COLO829 (cell line): ENCODE data around the gene TSPOAP1.
A peak's percentile ranks its signal among the peaks of the same experiment; 100 is the strongest.

Experiments
- DNase-seq: peaks from one replicate; pipeline ENCODE4 v3.0.0; 2012; ENCODE audit warnings: low spot score

TSPOAP1 gene

DNA sequence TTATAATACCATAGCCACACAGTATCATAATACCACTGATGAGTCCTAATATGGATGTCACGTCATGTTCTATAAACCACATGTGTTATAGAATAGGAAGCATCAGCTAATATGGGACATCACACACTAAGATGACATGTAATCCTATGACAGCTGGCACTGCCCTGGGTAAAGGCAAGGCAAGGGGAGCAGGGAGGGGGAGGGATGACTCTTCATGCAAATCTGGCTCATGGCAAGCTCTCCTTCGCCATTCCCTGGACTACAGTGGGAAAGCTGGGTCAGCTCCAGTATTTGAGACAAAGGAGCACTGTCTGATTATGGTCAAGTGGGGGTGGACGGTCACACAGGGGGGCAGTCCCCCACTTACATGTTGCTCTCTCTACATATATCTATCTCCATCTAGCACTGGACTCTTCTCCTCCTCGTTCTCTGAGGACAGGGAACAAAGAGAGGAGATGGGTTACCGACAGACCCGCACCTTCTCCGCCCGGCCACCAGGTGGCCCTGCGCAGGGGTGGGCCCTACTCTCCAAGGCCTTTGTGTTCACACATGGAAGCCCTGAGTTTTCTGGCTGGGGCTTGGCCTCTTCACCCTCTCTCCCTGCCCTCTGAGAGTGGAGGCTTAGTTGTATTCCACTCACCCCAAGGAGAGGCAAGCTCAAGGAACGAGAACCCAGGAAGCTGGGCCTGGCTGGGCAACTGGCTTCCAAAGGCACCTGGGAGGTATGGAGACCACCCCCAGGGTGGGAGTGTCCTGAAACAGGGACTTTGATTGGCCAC, 24.4 kb downstream of the TSPOAP1 start:
- DNase-seq = peak; percentile 86

GRCh38 chr17:58302919-58303585, 25.5 kb downstream of the TSPOAP1 start:
- no peak for DNase-seq

- no peak for DNase-seq
Measured at GRCh38 chr17:58302171-58302918, 26.2 kb downstream of the TSPOAP1 start.

- DNase-seq = no peak
Measured at GRCh38 chr17:58301504-58302150, 27.0 kb downstream of the TSPOAP1 start.

DNA sequence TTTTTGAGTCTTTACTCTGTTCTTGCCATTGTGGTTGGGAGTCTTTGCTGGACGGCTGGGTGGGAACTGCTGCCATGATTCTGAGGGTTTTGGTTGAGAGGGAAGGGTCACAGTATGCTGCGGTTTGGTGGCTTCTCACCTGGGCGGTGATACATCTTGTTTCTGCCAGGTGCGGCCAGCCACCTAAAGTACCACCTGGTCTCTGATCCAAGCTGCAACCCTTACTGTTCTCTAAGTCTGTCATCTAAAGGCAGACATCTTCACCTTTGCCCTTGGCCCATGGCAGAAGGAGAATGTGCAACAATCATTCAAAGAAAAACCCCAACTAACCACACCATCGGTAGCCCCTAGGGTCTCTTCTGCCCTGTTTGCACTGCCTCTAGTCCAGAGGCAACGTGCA, 28.3 kb downstream of the TSPOAP1 start:
- no peak for DNase-seq

- DNase-seq = no peak
Measured at GRCh38 chr17:58294034-58294433, 34.6 kb downstream of the TSPOAP1 start.

DNA sequence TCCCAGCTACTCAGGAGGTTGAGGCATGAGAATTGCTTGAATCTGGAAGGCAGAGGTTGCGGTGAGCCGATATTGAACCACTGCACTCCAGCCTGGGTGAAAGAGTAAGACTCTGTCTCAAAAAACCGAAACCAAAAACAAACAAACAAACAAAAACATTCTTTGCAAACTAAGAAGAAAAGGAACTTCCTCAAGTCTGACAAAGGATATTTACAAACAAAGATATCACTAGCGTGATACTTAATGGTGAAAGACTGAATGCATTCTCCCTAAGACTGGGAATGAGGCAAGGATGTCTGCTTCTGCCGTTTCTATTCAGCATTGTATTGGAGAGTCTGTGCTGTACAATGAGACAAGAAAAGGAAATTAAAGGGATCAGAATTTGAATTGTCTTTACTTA, 37.3 kb downstream of the TSPOAP1 start:
- no peak for DNase-seq

DNA sequence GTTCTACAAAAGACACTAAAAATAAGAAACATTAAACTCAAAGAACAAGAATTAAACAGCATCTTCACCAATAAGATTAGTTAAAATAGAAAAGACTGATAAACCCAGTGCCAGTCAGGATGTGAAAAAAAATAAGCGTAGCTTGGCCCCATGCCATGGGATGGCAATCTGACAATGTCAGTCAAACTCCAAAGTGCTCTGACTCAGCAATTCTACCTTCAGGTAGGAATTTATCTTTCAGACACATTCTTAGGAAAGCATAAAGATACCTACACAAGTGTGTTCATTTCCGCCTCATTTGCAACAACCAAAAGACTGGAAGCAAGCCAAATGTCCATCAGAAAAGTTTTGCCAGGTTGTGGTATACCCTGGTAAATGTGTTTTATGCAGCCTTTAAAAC, 38.7 kb downstream of the TSPOAP1 start:
- DNase-seq = no peak

GRCh38 chr17:58285422-58285810, 43.2 kb downstream of the TSPOAP1 start:
- DNase-seq = no peak

DNA sequence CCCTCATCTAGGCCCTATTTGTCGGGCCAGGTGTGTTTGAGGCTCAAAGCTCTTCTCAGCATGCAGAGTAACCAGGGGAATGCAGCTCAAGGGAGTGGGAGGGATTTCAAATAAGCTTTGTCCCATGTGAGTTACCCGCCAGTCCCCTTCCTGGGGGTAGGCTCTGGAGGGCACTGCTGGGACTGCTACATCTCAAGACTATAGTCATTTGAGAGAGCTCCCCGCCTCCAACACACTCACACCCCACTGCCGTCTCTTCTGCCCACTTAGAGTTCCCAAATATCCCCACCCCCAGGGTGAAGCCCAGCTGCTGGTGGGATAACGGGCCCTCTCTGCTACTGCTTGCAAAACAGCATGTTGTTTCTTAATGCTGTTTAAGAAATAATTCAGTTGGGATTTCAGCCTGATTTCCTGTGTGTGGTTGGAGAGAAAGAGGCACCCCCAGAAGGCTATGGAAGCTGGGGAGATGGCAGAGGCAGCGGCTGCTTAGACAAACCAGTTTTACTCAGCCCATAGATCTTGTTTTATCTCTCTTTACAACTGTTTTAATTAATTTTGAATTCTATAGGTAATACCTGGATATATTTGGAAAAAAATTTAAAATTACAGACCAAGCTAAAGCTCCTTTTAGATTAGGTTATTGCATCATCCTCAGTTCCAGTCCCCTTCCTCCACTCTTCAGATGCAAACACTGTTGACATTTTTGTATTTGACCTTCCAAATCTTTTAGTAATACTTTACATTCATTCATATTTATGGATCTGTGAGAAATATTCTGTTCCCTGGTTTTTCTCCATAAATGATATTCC, 43.8 kb downstream of the TSPOAP1 start:
- DNase-seq = no peak

- no peak for DNase-seq
Measured at GRCh38 chr17:58283674-58284612, 44.7 kb downstream of the TSPOAP1 start.

DNA sequence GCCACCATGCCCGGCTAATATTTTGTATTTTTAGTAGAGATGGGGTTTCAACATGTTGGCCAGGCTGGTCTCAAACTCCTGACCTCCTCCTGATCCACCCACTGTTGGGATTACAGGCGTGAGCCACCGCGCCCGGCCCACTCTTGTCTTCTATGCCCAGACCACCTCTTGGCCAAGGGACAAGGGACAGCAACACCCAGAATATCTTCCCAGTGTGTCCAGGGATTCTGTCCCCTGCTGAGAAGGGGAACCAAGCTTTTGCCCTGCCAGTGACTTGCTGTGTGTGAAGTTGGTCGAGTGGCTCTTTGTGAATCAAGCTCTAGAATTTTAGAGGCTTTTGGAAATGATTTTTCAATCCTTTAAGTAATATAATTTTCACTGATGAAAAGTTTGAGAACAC, 46.2 kb downstream of the TSPOAP1 start:
- no peak for DNase-seq

DNA sequence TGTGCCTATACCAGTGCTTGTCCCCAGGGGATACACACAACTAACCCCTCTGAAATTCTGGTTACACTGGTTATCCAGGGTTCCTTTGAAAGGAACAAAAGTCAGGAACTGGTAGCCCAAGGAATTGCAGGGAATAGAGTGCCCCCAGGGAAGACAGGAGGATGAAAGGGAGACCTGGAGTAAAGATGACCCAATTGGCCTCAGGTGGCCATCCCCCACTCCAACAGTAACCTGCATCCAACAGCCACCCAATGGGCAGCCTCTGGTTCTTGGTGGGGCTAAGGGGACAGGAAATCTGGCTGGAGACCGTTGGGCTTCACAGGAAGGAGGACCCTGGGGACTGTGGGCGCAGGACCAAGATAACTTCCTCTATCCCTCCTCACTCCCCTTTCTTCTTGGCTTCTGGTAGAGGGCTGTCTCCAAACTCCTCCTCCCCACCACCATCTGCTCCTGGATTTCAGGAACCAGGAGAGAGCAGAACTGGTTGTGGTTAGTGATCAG, 47.0 kb downstream of the TSPOAP1 start:
- no peak for DNase-seq

DNA sequence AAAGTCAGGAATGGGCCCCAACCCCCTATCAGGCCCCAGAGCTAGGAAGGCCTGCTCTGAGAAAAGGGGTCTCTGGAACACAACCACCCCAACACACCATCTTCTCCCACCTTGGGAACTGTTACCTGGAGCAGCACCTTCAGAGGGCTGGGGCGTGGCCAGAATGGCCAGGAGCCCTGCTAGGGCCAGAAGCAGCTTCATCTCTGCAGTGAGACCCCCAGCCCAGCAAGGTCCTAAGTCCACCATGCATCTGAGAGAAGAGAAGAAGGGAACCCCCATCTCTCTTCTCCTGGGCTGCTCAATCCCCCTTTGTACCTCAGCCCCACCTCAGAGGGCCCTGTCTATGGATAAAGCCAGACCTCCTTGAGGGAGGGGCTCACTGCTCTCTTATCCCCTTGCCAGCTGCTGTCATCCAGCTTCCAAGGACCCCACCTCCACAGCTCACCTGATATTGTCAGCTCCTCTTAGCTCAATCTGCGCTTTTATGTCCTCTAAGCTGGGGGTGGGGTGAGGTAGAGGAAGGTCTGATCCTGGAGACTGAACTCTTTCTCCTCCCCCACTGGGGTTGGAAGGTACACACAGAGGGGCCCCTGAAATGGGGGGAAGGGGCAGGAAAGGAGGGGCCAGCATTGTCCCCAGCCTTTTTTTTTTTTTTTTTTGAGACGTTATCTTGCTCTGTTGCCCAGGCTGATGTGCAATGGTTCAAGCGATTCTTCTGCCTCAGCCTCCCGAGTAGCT, 47.9 kb downstream of the TSPOAP1 start, which contains the start of gene MPO:
Gene MPO (minus strand): TSS at position 456 of the 738 bp plus-strand sequence. CDS start 177 bp downstream, at position 279.
- no peak for DNase-seq

DNA sequence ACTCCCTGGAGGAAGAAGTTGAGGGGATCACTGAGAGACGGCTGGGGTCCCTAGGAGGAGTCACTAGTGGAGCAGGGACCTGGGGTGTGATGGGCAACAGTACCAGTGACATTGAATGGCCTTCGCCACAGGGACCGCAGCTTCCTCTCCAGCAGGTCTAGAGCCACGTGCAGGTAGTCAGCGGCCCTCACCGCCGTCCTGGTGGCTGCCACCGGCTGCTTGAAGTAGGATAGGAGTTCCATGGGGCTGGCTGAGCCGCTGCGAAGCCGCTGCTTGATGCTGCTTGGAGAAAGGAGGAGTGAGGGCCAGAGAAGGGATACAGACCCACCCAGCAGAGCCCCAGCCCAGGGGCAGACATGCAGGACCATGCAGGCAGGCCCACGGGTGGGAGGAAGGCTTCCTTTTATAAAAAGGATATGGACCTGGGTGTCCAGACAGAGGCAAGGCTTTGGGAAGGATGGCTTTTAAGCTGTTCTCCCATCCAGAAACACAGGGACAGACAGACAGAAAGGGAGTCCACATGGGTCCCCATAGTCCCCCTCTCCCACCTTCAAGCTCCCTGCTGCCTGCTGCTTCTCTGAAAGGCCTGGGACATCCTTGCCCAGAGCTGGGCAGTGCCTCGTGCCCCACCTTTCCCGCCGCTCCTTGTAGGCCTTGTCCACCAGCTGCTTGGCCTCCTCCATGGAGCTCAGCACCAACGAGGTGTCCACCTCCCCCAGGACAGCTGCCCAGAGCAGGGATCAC, 48.7 kb downstream of the TSPOAP1 start:
- DNase-seq = no peak

DNA sequence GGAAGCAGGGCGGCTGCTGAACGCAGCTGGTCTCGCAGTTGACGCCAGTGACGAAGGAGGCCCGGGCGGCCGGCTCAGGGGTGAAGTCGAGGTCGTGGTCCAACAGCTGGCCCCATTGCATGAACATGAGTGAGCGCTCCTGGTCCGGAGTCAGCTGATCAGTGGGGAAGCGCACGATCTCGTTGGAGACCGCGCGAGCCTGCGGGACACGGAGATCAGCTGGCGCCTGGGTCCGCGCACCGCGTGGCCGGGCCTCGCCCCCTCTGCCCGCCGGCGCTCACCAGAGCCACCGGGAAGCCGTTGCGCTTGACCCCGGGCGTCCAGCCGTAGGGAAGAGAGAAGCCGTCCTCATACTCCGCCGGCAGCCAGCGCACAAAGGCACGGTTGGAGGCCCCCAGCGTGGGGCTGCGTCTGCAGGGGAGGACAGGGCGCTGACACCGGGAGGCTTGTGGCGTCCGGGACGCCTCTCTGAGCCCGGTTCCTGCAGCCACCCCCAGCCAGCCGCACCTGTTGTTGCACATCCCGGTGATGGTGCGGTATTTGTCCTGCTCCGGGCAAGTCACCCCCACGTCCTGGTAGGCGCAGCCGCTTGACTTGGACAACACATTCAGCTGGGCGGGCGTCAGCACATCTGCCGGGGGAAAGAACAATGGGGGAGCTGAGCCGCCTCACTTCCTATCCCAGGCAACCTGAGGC, 49.4 kb downstream of the TSPOAP1 start:
- no peak for DNase-seq

- DNase-seq = no peak
Measured at GRCh38 chr17:58278661-58279015, 50.0 kb downstream of the TSPOAP1 start.
